HL-60/S4 (cell line): Measurements from ENCODE around the gene PLCD1.

Experiments used
- in situ Hi-C: fragments of 300-500 bp; cut with MboI; formaldehyde crosslinking; loops from 2 replicates; pipeline ENCODE4 v1.14.3; 2022; ENCODE audit warnings: low sequenced_read_pairs

The PLCD1 gene

DNA sequence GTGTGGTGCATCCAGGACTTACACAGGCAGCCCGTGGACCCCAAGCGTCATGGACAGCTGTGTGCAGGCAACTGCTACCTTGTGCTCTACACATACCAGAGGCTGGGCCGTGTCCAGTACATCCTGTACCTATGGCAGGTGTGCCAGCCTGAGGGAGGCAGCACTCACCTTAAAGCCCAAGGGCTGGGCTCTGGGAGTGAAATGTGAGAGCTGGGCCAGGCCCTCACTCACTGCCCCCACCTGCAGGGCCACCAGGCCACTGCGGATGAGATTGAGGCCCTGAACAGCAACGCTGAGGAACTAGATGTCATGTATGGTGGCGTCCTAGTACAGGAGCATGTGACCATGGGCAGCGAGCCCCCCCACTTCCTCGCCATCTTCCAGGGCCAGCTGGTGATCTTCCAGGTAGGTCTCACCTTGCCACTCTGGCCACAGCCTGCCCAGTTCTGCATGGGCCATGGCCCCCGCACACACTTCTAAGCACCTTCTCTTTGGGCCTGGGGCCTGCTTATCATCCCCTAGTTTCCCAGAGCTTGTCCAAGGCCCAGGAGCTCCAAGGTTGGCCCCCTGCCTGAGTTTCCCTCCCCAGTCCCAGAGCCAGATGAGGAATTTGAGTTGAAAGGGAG, 27.9 kb downstream of the PLCD1 start:
- in situ Hi-C loops = no loop called here

- in situ Hi-C loops = no loop called here
Observed at GRCh38 chr3:38000965-38001455, 28.4 kb downstream of the PLCD1 start.

DNA sequence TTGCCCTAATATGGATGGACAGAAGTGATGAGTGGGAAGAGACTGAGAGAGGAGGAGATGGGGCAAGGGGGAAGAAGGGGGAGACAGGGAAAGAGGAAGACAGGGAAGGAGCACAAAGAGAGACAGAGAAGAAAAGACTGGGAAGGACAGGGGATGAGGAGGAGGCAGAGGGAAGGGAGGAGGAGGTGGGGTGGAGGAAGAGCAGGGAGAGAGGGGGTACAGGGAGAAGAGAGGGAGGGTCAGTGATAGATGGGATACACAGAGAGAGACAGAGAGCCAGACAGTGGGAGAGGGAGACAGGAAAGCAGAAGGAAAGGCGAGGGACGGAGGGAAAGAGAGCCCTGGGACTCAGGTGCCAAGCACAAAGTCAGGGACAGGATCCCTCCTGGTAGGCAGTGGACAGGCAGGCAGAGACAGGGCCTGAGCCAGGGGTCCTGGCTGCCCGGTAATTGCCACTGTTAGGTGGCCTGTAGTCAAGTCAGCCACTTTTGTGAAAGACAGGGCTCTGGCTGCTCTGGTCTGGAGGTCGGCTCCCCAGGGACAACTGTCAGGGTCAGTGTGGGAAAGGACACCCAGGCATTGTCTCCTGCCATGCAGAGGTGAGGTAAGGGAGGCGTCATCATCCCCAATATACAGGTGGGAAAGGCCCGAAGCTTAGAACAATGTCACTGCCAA, 29.1 kb downstream of the PLCD1 start:
- in situ Hi-C loops = no loop called here

- in situ Hi-C loops = no loop called here
Observed at GRCh38 chr3:37999836-38000235, 29.6 kb downstream of the PLCD1 start.

DNA sequence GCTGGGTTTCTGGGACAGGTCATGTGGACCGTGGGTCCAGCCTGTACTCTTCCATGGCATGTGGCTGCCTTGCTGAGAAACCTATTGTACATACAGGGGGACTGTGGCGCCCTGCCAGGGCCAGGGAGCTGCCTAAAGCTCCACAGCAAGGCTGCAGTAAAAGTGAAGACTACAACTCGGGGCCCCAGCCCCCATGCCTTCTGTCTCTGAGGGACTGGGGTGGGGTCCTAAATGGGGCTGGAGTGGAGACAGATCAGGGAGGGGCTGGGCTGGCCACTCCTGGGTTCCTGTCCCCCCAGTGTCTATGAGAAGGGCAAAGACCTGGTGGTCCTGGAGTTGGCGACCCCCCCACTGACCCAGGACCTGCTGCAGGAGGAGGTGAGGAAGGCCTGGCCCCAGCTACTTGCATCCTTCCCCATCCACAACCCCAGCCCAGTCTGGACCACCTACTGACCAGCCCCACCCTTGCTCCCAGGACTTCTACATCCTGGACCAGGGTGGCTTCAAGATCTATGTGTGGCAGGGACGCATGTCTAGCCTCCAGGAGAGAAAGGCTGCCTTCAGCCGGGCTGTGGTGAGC, 31.6 kb downstream of the PLCD1 start:
- in situ Hi-C loops = no loop called here

DNA sequence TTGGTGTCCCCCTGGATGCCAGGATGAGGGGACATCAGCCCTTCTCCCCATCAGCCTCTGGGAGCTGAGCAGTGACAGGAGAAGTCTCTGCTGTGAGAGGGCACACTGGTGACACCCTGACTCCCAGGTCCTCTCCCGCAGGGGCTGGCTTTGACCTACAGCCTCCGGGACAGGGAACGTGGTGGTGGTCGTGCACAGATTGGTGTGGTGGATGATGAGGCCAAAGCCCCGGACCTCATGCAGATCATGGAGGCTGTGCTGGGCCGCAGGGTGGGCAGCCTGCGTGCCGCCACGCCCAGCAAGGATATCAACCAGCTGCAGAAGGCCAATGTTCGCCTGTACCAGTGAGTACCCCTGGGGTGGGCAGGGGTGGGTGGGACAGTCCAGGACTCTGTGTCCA, 32.1 kb downstream of the PLCD1 start:
- in situ Hi-C loops = no loop called here

DNA sequence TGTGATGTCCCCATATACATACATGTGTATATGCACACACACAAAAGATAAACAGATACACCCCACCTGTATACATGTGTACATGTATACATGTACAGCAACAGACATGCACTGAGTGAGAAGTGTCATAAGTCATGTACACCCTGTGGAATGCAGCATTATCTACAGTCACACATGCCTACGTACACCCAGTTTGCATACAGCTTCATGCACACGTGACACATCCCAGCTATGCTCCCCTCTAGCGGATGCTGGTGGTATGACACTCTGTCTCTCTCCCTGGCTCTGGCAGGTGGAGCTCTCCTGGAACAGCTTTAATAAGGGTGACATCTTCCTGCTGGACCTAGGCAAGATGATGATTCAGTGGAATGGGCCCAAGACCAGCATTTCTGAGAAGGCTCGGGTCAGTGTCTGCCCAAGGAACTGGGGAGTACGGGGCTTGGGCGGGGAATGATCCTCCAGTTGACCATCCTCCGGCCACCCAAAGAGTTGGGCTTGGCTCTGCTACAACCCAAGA, 32.6 kb downstream of the PLCD1 start:
- in situ Hi-C loops = no loop called here

GRCh38 chr3:37995652-37996641, 33.5 kb downstream of the PLCD1 start:
- in situ Hi-C loops = no loop called here

DNA sequence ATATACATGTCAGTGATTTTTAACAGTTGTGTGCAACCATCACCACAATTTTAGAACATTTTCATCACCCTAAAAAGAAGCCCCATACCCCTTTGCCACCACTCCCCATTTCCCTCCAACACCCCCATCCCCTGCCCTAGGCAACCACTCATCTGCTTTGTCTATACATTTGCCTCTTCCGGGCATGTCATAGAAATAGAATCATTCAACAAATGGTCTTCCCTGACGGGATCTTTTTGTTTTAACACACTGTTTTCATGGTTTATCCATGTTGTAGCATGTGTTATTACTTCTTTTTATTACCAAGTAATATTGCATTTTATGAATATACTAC, 34.8 kb downstream of the PLCD1 start:
- in situ Hi-C loops = no loop called here

DNA sequence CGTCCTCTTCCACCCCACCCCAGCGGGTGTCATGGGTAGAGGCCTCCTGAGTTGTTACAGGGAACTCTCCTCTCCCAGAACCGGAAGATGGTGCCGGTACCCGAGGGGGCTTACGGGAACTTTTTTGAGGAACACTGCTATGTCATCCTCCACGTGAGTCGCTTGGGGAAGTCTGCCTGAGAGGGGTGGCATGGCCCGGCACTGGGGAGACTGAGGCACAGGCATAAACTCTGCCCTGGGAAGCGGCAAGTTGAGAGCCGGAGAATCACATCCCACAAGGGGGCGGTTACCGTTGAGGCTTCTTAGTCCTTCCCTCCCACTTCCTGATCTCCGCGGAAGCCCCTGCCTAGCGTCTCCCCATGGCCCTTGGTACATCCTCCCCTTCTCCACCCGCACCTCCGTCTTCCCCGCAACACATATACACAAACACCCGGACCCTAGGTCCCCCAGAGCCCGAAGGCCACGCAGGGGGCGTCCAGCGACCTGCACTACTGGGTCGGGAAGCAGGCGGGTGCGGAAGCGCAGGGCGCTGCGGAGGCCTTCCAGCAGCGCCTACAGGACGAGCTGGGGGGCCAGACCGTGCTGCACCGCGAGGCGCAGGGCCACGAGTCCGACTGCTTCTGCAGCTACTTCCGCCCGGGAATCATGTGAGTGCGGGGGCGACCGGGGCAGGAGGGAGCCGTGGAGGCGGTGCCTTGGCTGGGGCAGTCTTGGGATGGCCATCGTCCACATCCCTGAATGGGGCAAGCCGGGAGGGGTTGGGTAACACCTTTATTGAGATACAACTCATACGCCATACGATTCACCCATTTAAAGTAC, 35.4 kb downstream of the PLCD1 start:
- in situ Hi-C loops = no loop called here

- in situ Hi-C loops = no loop called here
Observed at GRCh38 chr3:37993460-37993819, 36.0 kb downstream of the PLCD1 start.

DNA sequence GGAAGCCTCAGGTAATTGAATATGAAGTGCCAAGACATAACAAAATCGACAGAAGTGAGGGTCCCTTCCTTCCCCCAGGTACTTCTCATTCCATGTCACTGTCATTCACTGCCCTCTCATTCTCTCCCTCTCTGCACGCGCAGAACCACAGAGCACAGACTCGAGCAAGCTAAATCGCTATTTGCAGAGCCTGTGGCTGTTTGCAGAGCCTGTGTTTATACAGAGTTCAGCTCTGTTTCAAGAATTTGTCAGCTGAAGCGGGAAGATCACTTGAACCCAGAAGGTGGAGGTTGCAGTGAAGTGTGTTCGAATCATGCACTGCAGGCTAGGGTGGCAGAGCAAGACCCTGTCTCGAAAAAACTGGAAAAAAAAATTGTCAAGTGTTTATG, 36.4 kb downstream of the PLCD1 start:
- in situ Hi-C loops = no loop called here

DNA sequence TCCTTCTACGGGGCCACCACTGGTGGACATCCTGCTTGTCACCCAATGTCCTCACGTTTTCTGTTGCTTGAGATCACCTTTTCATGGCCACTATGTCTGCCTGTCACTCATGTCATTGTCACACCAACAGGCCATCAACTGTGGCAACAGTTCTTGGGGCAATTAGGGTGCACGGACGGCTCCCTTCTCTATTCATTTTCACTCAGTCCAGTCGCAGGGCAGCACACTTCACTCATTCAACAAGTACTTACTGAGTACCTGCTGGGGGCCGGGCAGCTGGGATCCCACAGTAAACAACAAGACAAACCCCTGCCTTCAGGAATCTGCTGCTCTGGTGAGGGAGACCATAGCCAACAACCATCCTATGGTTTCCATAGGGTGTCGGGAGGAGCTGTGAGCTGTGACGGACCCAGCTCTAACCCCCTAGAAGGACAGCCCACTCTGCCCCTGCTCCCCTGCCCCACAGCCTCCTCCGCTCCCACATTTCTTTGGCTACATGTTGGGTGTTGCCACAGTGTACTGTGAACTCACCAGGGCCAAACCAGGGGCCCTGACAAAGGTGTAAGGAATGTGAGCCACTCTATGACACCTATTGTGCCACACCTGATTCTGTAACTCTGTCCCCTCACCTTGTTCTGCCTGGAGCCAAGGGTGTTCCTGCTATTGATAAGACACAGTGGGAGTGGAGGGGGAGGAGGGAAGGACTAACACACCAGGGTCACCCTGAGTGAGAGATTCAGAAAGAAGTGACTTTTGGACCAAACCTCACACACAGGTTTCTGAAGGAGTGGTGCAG, 37.0 kb downstream of the PLCD1 start:
- in situ Hi-C loops = no loop called here

- in situ Hi-C loops = no loop called here
Observed at GRCh38 chr3:37991823-37992222, 37.6 kb downstream of the PLCD1 start.

DNA sequence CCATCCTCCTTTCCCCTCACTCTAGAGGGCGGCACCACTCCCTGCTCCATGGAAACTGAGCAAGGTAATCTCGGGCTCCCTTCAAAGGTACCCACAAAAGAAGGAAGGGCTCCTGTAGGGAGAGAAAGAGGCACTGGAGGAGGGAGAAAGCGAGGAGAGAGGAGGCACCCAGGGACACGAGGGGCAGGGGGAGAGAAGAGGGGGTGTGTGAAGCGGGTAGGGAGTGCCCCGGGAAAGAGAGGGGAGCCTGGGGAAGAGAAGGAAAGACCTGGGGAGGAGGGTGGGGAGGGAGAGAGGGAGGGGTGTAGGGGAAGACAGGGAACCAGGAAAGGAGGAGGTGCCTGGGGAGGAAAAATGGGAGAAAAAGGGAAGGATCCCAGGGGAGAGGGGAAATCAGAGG, 38.3 kb downstream of the PLCD1 start:
- in situ Hi-C loops = no loop called here

GRCh38 chr3:37990527-37990926, 38.9 kb downstream of the PLCD1 start, which contains the start of gene VILL:
Gene VILL (plus strand): TSS chr3:37990786. CDS start chr3:37993673, 2,887 bp downstream.
- in situ Hi-C loops = no loop called here

- in situ Hi-C loops = no loop called here
Observed at GRCh38 chr3:37989821-37990480, 39.5 kb downstream of the PLCD1 start.

- in situ Hi-C loops = no loop called here
Observed at GRCh38 chr3:37988931-37989525, 40.4 kb downstream of the PLCD1 start.
